ENCODE data around the gene FLYWCH1.

FLYWCH1 gene

DNA sequence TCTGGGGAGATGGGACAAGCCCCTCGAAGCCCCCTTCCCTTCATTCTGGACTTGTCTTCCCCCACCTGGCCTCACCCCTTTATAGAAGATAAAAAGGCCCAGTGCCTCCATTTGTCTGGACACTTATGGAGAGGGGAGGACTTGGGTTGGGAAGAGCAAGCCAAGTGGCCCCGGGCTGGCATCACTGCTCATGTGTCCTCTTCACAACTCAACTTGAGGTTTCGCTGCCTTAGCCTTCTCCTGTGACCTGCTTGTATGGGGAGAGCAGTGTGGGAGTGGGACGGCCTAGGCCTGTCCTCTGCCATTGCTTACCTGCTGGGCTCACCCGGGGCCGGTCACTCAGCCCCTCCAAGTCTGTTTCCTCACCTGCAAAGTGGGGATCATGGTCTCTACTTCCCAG, 58.8 kb downstream of the FLYWCH1 start:
- no peak for DNase-seq

GRCh38 chr16:2971134-2971984, 59.6 kb downstream of the FLYWCH1 start:
- DNase-seq, result no peak

DNA sequence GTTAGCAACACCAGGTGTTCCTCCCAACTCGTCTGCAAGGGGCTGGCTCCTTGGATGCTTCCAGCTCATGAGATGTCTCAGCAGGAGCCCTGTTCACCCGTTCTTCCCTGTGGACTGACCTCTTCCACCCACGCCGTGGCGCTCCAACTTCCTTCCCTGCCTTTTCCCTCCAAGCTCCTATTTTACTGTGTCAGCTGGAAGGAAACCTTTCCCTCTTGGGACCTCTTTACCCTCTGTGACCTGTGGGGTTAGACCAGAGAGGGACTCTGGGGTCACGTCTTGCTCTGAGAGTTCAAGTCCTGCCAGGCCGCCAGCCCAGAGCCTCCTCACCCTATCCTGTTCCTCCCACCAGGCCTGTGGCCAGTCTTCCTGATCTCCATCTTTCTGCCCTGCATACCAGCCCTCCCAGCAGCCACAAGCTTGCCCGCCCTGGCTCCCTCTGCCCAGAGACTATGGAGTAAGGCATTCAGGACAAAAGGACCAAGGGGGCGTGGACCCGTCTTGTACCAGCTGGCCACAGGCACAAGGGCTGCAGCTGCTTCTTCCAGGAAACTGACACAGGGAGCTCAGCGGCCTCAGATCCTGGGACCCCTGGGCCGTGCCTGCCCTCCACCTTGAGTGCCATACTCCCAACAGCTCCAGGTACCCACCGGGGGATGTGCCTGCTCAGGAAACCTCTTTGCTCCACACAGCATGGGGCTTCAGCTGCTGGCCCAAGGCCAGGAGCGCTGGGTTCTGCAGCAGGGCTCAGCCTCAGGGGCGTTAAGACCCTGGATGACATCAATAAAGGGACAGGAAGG, 60.5 kb downstream of the FLYWCH1 start:
- DNase-seq, result no peak

DNA sequence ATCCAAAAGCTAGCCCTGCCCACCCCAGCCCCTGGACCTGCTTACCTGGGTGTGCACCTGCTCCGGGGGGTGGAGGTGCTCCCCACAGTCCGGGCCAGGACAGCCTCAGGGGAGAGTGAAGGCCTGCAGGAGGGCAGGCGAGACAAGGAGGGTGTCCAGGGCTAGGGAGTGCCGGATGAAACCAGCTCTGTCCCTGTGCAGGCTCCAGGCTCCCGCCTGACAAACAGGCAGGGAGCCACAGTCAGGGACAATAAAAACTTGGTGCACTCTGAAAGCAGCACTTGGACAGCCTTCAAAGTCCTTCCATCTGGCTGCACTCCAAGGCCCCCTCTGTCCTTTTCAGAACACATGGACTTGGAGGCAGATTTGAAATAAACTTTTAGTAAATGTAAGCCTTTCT, 61.4 kb downstream of the FLYWCH1 start:
- DNase-seq, result no peak

- no peak for DNase-seq
Observed at GRCh38 chr16:2973605-2974318, 62.0 kb downstream of the FLYWCH1 start.

GRCh38 chr16:2974319-2975056, 62.8 kb downstream of the FLYWCH1 start:
- DNase-seq, result no peak

- no peak for DNase-seq
Observed at GRCh38 chr16:2975161-2975795, 63.5 kb downstream of the FLYWCH1 start.

DNA sequence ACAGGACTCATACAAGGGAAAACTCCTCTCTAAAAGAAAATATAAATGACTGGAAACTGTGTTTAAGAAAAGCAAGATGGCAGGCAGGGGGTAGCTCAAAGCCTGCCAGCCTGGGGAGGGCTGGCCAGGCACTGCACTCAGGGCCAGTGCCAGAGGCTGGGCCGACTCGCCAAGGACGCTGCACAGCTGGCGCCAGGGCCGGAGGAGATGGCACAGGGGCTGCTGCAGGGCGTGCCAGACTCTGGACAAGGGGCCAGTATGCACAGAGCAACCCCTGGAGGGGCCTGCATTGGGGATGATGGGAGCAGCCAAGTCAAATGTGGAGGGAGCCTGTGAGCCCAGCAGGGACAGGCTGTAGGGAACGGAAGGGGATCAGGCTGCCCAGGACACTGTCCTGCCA, 64.5 kb downstream of the FLYWCH1 start:
- no peak for DNase-seq

GRCh38 chr16:2976673-2977072, 64.9 kb downstream of the FLYWCH1 start:
- no peak for DNase-seq

GRCh38 chr16:2977440-2977839, 65.7 kb downstream of the FLYWCH1 start:
- no peak for DNase-seq

DNA sequence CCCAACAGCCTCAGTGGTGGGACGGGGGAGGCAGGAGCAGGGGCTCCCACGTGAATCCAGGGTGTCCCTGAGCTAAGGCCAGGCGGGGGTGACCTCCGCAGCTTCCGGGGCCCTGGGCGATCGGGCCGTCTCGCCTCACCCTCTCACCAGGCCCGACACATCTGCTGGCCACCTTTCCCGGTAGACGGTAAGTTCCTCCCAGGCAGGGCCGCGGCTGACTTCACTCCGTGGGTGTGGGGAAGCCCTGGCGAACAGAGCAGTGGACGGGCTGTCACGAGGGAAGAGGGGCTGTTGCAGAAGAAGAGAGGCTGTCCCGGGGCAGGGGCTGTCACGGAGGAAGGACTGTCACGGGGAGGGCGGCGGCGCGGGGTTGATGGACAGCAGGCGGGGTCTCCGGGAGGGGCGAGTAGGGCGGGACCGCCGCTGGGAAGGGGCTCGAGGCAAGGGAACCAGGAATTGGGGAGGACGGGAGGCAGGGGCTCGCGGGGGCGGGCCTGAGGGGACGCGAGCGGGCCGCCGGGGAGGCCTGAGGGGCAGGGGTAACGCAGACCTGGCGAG, 68.0 kb downstream of the FLYWCH1 start:
- no peak for DNase-seq

DNA sequence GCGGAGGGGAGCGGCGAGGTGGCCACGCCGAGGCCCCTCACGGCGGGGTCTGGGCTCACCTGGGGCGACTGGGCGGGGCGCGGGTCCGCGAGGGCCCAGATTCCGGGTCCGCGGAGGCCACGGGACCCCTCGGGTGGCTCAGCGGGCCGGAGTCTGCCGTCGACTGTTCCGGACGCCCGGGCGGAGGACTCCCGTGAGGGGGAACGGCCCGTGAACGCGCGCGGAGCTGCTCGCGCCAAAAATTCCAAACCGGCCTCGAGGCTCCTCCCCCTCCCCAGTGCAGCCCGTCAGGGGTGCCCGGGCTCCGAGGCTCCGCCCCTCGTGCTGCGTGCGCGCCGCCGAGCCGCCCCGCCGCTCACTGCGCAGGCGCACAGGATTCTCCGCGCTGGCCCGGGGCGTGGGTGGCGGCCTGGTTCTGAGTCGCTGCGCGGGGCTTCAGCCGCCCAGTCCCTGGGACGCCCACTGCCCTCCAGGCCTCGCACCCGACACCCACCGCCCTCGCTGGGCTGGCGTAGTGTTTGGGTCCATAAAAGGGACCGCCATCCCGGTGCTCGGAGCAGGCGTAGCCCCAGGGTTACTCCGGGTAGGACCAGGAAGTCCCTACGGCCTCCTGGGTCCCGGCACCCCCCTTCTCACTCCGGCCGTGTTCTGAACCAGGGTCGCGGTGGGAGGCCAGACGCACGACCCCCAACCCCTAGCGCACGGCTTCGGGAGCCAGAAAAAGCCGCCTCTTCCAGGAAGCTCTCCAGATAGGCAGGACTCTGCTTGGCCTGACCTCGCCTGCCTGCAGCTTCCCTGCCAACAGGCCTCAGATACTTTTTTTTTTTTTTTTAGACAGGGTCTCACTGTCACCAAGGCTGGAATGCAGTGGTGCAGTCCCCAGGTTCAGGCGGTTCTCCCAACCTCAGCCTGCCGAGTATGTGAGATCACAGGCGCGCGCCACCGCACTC, 68.8 kb downstream of the FLYWCH1 start, which contains the start of gene PKMYT1:
Gene PKMYT1, minus strand, starts transcription at position 220 of the 950 bp plus-strand sequence. CDS start 789 bp downstream, outside the sequence.
- DNase-seq, result peak; percentile 87 to 93

DNA sequence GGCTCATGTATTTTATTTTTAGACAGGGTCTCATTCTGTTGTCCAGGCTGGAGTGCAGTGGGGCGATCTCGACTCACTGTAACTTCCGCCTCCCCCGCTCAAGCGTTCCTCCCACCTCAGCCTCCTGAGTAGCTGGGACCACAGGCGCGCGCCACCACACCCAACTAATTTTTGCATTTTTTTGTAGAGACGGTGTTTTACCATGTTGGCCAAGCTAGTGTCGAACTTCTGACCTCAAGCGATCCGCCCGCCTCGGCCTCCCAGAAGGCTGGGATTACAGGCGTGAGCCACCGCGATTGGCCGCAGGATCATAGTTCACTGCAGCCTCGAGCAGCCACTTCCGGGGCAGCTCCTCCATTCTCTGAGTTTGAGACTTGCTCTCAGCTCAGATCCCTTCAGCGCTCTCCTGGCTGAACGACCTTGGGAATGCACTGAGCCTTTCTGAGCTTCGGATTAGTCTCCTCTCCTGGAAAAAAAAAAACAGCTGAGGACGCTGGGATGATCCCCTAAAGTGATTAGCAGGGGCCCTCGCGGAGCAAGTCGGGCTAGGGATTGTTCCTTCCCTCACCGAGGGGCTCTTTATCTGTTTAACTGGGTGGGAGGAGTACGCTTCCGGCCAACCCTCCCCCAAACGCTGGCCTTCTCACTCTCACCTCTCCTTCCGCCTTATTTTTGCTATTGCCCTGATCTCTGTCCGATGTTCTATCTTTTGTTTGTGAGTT, 69.6 kb downstream of the FLYWCH1 start:
- no peak for DNase-seq

DNA sequence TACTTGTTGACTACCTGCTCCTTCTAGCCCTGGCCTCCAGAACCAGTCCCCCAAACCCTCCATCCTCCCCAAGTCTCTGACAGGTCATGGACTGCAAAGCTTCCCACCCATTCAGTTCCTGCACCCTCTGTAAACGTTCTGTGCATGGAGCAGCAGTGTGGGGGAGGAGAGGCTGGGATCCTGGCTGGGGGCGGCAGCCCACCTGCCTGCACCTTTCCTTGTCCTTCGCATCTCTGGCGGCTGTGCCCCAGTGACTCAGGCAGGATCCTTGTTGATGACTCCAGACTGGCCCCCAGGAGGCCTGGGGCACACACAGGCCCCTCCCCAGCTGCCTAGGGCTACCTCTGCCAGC, 70.1 kb downstream of the FLYWCH1 start:
- no peak for DNase-seq

- no peak for DNase-seq
Observed at GRCh38 chr16:2982402-2982801, 70.7 kb downstream of the FLYWCH1 start.

GRCh38 chr16:2983706-2984136, 72.0 kb downstream of the FLYWCH1 start:
- DNase-seq, result peak; percentile 62 to 79

DNA sequence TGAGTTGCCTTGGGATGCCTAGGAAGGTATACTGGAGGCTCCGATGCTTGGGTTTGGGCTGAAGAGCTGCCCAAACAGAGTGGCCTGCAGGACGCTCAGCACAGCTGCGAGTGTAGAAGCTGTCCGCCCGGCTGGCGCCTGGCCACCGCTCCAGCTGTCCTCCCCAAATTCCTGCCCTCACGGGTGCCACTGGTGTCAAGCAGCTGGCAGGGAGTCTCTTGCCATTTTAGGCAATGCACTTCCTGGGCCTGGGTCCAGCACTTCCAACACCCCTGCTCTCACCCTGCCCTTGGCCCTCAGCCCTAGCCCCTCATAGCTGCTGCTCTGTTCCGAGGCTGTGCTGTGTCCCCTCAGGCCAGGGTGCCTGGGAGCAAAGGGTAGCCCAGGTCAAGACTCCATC, 73.7 kb downstream of the FLYWCH1 start:
- DNase-seq, result no peak

- no peak for DNase-seq
Observed at GRCh38 chr16:2985893-2986355, 74.2 kb downstream of the FLYWCH1 start.

- no peak for DNase-seq
Observed at GRCh38 chr16:2986623-2987188, 75.0 kb downstream of the FLYWCH1 start.

Measured in NCI-H1930 (cell line).